NB4 (cell line): ENCODE results near the gene EXOC1L.
"Not testable (repeated sequence)": the region's sequence is repeated elsewhere in the genome, so short reads cannot be mapped to it uniquely, and the experiment has no call there.

Experiments used
- DNase-seq: peaks from one replicate; pipeline ENCODE4 v3.0.0; 2010; ENCODE audit warnings: low read depth
- H3K4me3 ChIP-seq: one replicate; pipeline ENCODE4 v1.5.1; 2011; ENCODE audit warnings: mild to moderate bottlenecking, low read depth, low read length, moderate library complexity
- MYC ChIP-seq: IDR thresholded peaks from 2 replicates; pipeline ENCODE4 v1.6.1; 2011; ENCODE audit warnings: low read depth, low read length
- POLR2A ChIP-seq: IDR thresholded peaks from 2 replicates; pipeline ENCODE4 v1.6.1; 2011; ENCODE audit warnings: mild to moderate bottlenecking; ENCODE audit not compliant: insufficient read length; ENCODE audit errors: extremely low read depth
- TF ChIP-seq, protein P1 (sequence below): IDR thresholded peaks from 2 replicates; pipeline ENCODE4 v1.6.1; 2011; ENCODE audit warnings: low read depth, low read length
- TF ChIP-seq, protein P2 (sequence below): IDR thresholded peaks from one replicate; pipeline ENCODE4 v1.5.1; 2012; ENCODE audit warnings: low read depth, low read length

EXOC1L gene

DNA sequence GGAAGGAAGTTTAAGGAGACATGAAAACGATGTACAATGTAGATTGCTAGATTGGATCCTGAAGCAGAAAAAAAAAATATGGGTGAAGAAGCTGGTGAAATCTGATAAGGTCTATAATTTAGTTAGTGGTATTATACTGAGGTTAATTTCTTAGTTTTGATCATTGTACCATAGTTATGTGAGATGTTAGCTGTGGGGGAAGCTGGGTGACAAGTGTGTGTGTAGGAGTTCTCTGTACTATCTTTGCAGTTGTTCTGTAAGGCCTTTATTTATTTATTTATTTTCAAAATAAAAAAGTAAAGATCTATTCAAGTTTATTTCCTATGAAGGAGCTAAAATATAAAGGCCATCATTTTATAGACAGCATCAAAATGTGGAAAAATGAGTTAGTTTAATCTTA is 21.4 kb downstream of the EXOC1L start:
- no peak for DNase-seq
- TF ChIP-seq POLR2A: no peak
- TF ChIP-seq, protein P1, sequence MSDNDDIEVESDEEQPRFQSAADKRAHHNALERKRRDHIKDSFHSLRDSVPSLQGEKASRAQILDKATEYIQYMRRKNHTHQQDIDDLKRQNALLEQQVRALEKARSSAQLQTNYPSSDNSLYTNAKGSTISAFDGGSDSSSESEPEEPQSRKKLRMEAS: no peak
- no peak for TF ChIP-seq MYC
- TF ChIP-seq, protein P2, sequence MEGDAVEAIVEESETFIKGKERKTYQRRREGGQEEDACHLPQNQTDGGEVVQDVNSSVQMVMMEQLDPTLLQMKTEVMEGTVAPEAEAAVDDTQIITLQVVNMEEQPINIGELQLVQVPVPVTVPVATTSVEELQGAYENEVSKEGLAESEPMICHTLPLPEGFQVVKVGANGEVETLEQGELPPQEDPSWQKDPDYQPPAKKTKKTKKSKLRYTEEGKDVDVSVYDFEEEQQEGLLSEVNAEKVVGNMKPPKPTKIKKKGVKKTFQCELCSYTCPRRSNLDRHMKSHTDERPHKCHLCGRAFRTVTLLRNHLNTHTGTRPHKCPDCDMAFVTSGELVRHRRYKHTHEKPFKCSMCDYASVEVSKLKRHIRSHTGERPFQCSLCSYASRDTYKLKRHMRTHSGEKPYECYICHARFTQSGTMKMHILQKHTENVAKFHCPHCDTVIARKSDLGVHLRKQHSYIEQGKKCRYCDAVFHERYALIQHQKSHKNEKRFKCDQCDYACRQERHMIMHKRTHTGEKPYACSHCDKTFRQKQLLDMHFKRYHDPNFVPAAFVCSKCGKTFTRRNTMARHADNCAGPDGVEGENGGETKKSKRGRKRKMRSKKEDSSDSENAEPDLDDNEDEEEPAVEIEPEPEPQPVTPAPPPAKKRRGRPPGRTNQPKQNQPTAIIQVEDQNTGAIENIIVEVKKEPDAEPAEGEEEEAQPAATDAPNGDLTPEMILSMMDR: no peak
- no peak overlapping the region for H3K4me3 ChIP-seq

DNA sequence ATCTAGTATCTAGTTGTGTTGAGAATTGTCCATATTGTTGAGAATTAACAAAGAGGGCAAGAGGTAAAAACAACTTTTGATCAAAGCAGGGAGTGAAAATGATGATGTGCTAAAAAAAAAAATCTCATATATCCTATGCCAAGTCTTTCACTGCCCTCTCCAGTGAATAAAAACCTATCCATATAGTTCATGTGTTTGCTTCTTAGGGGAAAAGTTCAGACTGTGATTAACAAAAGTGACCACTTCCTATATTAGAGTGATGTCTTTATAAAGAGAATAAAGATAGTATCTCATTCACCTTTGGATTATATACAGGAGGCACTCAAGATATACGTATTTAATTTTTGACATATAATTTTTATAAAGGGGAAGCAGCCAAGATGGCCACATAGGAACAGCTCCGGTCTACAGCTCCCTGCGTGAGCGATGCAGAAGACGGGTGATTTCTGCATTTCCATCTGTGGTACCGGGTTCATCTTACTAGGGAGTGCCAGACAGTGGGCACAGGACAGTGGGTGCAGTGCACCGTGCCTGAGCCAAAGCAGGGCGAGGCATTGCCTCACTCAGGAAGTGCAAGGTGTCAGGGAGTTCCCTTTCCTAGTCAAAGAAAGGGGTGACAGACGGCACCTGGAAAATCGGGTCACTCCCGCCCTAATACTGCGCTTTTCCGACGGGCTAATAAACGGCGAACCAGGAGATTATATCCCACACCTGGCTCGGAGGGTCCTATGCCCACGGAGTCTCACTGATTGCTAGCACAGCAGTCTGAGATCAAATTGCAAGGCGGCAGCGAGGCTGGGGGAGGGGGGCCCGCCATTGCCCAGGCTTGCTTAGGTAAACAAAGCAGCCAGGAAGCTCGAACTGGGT is 22.0 kb downstream of the EXOC1L start:
- H3K4me3 ChIP-seq, DNase-seq: not testable (repeated sequence)

DNA sequence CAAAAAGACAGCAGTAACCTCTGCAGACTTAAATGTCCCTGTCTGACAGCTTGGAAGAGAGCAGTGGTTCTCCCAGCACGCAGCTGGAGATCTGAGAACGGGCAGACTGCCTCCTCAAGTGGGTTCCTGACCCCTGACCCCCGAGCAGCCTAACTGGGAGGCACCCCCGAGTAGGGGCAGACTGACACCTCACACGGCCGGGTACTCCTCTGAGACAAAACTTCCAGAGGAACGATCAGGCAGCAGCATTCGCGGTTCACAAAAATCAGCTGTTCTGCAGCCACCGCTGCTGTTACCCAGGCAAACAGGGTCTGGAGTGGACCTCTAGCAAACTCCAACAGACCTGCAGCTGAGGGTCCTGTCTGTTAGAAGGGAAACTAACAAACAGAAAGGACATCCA is 22.7 kb downstream of the EXOC1L start:
- DNase-seq, H3K4me3 ChIP-seq: not testable (repeated sequence)

DNA sequence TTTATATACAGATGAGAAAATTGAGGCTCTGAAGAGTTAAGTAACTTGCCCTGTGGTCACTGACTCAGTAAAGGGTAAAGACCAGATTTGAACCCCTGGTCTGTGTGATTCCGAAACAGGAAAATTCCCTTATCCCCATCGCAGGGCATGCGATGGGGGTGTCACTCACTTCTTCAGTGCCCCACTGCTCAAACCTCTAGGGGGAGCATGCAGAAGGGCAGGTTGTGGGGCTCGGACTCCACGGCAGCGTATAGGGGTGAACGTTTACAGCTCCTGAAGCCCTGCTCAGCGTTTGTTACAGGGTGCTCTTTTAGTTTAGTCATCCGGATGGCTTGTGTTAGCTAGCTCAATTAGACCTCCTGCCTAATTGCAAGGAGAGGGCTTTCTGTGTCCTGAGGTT is 30.1 kb downstream of the EXOC1L start:
- H3K4me3 ChIP-seq: no peak overlapping the region
- no peak for DNase-seq
- TF ChIP-seq POLR2A (no peak), MYC (no peak)
- TF ChIP-seq, protein P1: no peak
- TF ChIP-seq, protein P2: no peak

DNA sequence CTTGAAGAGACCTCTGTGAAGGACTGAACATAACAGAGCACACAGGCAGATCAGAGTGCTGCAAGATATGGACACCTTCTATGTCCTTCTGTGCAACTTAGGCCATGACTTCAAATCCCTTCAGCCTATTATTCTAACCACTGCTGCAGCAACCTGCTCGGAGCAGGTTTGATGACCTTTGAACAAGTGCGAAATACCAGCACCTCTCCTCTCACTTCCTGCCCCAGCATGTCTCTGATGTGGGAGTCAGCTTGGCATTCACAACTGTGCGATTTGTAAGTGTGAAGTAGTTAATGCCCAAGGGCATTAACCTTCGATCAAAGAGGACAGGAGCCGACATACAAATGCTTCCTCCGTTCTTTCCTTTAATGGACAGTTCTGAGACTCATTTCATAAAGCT is 32.3 kb downstream of the EXOC1L start:
- no peak overlapping the region for H3K4me3 ChIP-seq
- DNase-seq: no peak
- TF ChIP-seq, protein P2: no peak
- TF ChIP-seq POLR2A: no peak
- TF ChIP-seq, protein P1: no peak
- TF ChIP-seq MYC: no peak

DNA sequence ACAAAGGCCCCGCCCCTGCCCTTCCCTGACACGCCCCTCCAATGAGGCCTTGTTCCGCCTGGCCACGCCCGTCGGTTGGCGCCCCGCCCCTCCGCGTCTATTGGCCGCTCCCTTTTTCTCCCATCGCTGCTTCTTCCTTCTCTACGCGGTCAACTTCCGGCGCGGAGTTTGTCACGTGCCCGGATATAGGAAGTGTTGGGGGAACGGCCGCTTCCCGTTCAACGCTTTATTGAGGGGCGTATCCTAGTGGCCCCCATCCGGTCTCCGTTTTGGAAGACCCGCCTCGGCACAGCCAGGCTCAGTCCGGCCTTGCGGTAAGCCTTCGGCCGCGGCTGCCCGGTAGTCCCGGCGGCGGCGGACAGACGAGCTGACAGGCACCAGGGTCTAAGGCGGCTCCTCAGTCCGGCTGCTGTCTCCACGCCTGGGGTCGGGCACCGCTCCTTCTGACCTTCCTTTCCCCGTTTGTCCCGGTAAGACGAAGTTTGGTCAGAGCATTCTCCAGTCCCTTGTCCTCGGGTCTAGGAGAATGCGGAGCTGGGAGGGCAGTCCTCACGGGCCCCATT is 34.0 kb downstream of the EXOC1L start, which contains the start of gene EXOC1:
TSS of gene EXOC1 (plus strand) at position 165 of the 563 bp plus-strand sequence. CDS start 4,676 bp downstream, outside the sequence.
- TF ChIP-seq, protein P1: peak; percentile 95
- TF ChIP-seq MYC: no peak; the same call in 1 of the 2 replicates
- peak; percentile 80 for TF ChIP-seq POLR2A
- TF ChIP-seq, protein P2: no peak
- peak; percentile 97 for DNase-seq
- H3K4me3 ChIP-seq: peak within 1 kb of the TSS; percentile 82
